D721Med (cell line): ENCODE data around the gene FIG4.
"Not testable (repeated sequence)": the region's sequence is repeated elsewhere in the genome, so short reads cannot be mapped to it uniquely, and the experiment has no call there.

Experiments used
- DNase-seq: peaks from one replicate; pipeline ENCODE4 v3.0.0; 2011; ENCODE audit warnings: low spot score; ENCODE audit not compliant: insufficient read length
- FAIRE-seq: peaks from 2 replicates; lab custom pipeline; 2011; peaks lifted over from hg19 to GRCh38; lab: Jason Lieb, UNC
- TF ChIP-seq, protein P1 (sequence below): IDR thresholded peaks from 2 replicates; pipeline ENCODE4 v1.5.1; 2012; ENCODE audit warnings: mild to moderate bottlenecking, control low read depth; ENCODE audit not compliant: insufficient read depth; ENCODE audit errors: missing control alignments

Gene FIG4

DNA sequence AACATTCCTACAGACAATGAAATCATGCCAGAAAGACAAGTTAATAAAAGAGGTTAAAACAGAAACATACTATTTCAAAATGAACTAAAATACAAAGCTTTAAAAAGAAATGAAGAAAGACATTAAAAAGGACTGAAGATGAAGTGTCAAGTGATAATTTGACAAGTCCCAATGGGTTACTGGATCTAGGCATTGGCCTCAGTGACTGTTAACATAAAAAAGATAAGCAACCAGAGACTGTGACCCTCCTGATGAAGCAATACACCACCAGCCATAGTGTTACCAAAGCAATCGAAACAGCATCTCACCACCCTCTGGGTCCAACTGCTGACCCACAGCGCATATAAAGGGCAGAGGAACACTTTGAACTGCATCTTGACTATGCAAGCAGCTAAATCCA lies 130.3 kb downstream of the FIG4 start:
- FAIRE-seq, result no peak
- no peak for DNase-seq
- TF ChIP-seq, protein P1, sequence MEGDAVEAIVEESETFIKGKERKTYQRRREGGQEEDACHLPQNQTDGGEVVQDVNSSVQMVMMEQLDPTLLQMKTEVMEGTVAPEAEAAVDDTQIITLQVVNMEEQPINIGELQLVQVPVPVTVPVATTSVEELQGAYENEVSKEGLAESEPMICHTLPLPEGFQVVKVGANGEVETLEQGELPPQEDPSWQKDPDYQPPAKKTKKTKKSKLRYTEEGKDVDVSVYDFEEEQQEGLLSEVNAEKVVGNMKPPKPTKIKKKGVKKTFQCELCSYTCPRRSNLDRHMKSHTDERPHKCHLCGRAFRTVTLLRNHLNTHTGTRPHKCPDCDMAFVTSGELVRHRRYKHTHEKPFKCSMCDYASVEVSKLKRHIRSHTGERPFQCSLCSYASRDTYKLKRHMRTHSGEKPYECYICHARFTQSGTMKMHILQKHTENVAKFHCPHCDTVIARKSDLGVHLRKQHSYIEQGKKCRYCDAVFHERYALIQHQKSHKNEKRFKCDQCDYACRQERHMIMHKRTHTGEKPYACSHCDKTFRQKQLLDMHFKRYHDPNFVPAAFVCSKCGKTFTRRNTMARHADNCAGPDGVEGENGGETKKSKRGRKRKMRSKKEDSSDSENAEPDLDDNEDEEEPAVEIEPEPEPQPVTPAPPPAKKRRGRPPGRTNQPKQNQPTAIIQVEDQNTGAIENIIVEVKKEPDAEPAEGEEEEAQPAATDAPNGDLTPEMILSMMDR, result no peak

DNA sequence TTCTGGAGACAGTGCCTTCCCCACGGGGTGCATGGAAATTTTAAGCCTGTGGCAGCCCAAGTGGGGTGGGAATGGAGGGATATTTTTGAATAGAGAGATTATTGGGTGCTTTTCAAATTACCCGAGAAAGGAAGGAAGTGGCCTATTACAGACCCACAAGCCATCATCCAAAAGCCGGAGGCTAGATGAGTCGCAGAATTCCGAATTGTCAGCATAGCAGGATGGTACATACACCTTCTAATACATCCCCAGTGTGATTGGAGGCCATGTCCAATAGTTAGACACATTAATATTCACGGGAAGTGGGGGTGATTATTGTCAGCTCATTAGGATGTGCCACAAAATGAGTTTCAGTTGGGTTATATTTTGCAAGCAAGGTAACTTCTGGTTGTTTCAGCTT lies 133.0 kb downstream of the FIG4 start:
- TF ChIP-seq, protein P1, result no peak
- no peak for FAIRE-seq
- no peak for DNase-seq

DNA sequence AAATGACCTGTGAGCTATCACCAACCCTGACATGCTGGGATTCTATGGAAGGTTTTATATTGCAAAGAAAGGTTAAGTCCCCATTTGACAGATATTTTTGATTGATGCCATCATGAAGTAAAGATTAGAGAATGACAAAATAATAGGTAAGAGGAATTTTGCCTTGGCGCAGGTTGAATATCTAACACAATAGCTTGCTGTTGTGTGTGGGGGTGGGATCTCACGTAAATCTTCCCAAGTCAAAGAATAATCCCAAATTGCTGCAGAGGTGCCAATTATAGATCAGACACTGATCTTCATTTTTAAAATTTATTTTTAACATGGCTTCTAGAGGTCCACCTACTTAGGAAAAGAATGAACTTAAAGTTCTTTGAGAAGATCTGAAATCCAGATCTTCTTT lies 135.5 kb downstream of the FIG4 start:
- FAIRE-seq (no peak), DNase-seq (no peak)
- TF ChIP-seq, protein P1, result no peak

DNA sequence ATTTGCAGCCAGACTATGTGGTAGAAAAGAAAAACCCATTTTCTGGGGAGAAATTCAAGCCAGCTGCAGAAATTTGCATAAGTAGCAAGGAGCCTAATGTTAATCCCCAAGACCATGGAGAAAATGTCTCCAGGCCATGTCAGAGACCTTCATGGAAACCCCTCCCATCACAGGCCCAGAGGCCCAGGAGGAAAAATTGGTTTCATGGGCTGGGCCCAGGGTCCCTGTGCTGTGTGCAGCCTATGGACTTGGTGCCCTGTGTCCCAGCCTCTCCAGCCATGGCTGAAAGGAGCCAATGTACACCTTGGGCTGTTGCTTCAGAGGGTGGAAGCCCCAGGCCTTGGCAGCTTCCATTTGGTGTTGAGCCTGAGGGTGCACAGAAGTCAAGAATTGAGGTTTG lies 140.3 kb downstream of the FIG4 start:
- FAIRE-seq, result not testable (repeated sequence)

DNA sequence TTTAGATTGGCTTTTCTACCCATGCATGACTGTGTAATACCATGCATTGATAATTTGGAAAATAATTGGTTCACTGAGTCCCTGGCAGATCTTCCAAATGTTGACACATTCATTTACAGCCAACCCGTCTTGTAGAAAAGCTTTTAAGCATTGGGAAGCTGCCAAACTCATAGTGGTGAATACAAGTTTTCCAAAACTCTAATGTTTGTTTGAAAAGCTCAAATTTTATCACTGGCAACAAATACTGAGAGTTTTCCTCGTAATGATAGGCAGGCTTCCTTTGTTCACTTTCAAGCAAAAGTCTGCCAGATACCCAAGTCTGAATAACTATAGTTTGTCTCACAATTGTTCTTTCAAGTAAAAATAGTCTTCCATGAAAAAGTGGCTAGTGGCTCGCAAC lies 143.0 kb downstream of the FIG4 start:
- TF ChIP-seq, protein P1, result no peak
- FAIRE-seq (no peak), DNase-seq (no peak)

More for the DNA sequence above, 140.3 kb downstream of the FIG4 start:
- DNase-seq, result not testable (repeated sequence)

DNA sequence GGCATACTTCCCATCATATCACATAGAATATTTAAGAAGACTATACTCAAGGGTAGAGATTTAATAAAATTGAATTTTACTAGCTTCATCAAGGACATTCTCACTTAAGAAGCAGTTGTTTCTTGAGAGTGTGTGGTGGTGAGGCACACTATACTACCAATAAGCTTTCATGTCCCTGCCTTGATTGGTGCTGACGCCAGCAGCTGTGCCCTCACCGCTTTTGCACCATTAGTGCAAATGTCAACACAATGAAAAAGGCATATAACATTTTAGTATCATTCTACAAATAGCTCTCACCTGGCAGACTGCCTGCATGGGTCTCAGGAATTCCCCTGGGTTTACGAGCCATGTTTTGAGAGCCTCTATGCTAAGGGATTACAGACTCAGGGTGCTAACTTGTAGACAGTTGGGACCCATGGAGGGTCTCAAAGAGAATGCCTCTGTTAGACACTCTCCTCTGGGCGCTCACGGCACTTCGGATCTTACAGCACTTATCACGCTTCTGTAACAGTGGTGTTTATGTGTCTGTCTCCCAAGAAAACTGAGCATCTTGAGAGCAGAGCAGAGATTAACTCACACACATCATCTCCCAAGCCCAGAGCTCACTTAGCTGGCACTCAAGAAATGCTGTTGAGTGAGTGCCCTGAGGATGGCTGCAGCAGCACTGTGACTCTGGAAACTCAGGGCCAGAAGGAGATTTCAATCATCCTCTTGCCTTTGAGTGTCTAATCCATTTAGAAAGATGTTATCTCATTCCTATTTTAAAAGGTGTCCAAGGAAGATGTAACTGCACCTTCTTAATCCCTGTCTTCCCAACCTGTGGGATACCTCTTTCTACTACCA lies 143.7 kb downstream of the FIG4 start:
- FAIRE-seq, result no peak
- TF ChIP-seq, protein P1, result no peak
- no peak for DNase-seq

DNA sequence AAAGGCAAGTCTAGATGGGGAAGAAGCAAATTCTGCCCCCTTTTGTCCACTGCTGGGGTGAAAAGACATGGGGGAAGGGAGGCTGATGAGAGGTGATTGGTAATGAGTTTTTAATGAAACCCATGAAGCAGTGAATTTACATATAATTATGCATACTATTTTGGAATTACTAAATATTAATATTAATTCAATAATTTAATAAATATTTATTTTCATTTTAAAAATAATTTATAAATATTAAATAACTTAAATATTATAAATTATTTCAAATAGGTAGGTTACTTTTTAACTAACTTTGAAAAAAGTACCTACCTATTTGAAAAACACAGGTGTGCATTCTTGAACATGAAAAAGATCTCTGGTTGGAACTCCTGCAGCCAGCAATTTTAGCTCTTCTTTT lies 148.9 kb downstream of the FIG4 start:
- DNase-seq (no peak), FAIRE-seq (no peak)
- TF ChIP-seq, protein P1, result no peak
